K562 (cell line): ENCODE results near the gene PSG2. TPM values are rescaled to one million over a fixed set of nuclear protein-coding genes. Genes with fewer than 3 reads are reported as not detected.
"Not testable (repeated sequence)": the region's sequence is repeated elsewhere in the genome, so short reads cannot be mapped to it uniquely, and the experiment has no call there.

Source experiments
- ATAC-seq: fragments of 200-7000 bp; cut with Tn5 transposase; 3 replicates; pipeline ENCODE4 v1.9.1; 2020; ENCODE audit warnings: moderate library complexity
- BruUV-seq: library from RNA; stranded (reverse); fragments of 400-500 nt; replicated peaks from 2 replicates; lab custom pipeline; 2021; lab: Mats Ljungman, UMichigan
- CTCF ChIA-PET: fragments of 300-600 bp; formaldehyde crosslinking; extraction: SDS; loops from one replicate; lab custom pipeline; 2021; ENCODE audit warnings: low intra/inter-chr PET ratio; lab: Yijun Ruan, JAX
- POLR2A ChIA-PET: fragments of 300-600, 350-650 bp; sonication (Branson Sonifier 250); formaldehyde crosslinking; extraction: SDS; loops from one replicate; lab custom pipeline; 2021; ENCODE audit warnings: antibody characterized with exemption, inconsistent platforms; lab: Yijun Ruan, JAX
- DNase-seq, 4 experiments: peaks; one replicate each; pipeline versions ENCODE4 v3.0.0 to v3.0.0-alpha.2; 2011 to 2018; ENCODE audit warnings: low spot score in 3 of 4, mixed read lengths in 3 of 4; ENCODE audit errors: extremely low read depth in 1 of 4
- FAIRE-seq: peaks from 2 replicates; lab custom pipeline; 2011; peaks lifted over from hg19 to GRCh38; lab: Jason Lieb, UNC
- H2AFZ ChIP-seq: 2 replicates; pipeline ENCODE4 v1.6.0; 2011; ENCODE audit warnings: low read depth, low read length, control low read depth, inconsistent platforms
- H3K27ac ChIP-seq: fragments of 200-600 bp; 3 replicates; pipeline ENCODE4 v1.8.0; 2011; ENCODE audit warnings: low read depth, mild to moderate bottlenecking, control low read depth, inconsistent platforms, low read length, moderate library complexity, mixed read lengths; ENCODE audit errors: extremely low read depth
- H3K27me3 ChIP-seq, 2 experiments: fragments of 300-600 bp in 1 of 2; 2 replicates in 1 of 2; 3 replicates in 1 of 2; pipeline versions ENCODE4 v1.6.0 to v1.8.0; 2011; ENCODE audit warnings: inconsistent platforms in 2 of 2, low read length in 2 of 2, mild to moderate bottlenecking in 1 of 2, mixed read lengths in 1 of 2, moderate library complexity in 1 of 2; ENCODE audit not compliant: control insufficient read depth in 2 of 2, insufficient read depth in 2 of 2
- H3K36me3 ChIP-seq: fragments of 300-600 bp; 3 replicates; pipeline ENCODE4 v1.8.0; 2011; ENCODE audit warnings: mild to moderate bottlenecking, low read length, inconsistent platforms; ENCODE audit not compliant: control insufficient read depth, insufficient read depth
- H3K4me1 ChIP-seq, 2 experiments: fragments of 200-600 bp in 1 of 2; replicated peaks in 1 of 2; 2 replicates in 1 of 2; 3 replicates in 1 of 2; pipeline versions ENCODE4 v1.5.1 to v1.8.0; 2011; ENCODE audit warnings: inconsistent platforms in 2 of 2, low read length in 2 of 2, mild to moderate bottlenecking in 1 of 2, mixed read lengths in 1 of 2, moderate library complexity in 1 of 2; ENCODE audit not compliant: control insufficient read depth in 2 of 2, insufficient read depth in 2 of 2
- H3K4me2 ChIP-seq: 2 replicates; pipeline ENCODE4 v1.6.1; 2011; ENCODE audit warnings: low read length, control low read depth, inconsistent platforms, mixed read lengths; ENCODE audit not compliant: insufficient read depth
- H3K4me3 ChIP-seq: fragments of 200-600 bp; sonication (generic), shearing (Covaris generic); 2 replicates; pipeline ENCODE4 v1.5.1; 2016; ENCODE audit warnings: control low read depth, inconsistent platforms
- H3K79me2 ChIP-seq: fragments of 200-600 bp; 3 replicates; pipeline ENCODE4 v1.8.0; 2011; ENCODE audit warnings: low read length, inconsistent platforms; ENCODE audit not compliant: control insufficient read depth, insufficient read depth
- H3K9ac ChIP-seq, 2 experiments: 2 replicates each; pipeline versions ENCODE4 v1.6.0 to v1.6.1; 2011; ENCODE audit warnings: low read depth in 2 of 2, low read length in 2 of 2, control low read depth in 1 of 2, inconsistent platforms in 1 of 2, mild to moderate bottlenecking in 1 of 2, mixed read lengths in 1 of 2; ENCODE audit not compliant: insufficient read depth in 1 of 2
- H3K9me1 ChIP-seq: one replicate; pipeline ENCODE4 v1.6.0; 2011; ENCODE audit warnings: inconsistent platforms, mild to moderate bottlenecking, low read length, moderate library complexity; ENCODE audit not compliant: control insufficient read depth, insufficient read depth
- H3K9me3 ChIP-seq: replicated peaks from 2 replicates; pipeline ENCODE4 v1.5.1; 2011; ENCODE audit warnings: low read depth, low read length, inconsistent platforms; ENCODE audit not compliant: control insufficient read depth, insufficient read depth
- H4K20me1 ChIP-seq: replicated peaks from 2 replicates; pipeline ENCODE4 v1.6.1; 2011; ENCODE audit warnings: low read length, inconsistent platforms, mixed read lengths; ENCODE audit not compliant: control insufficient read depth, insufficient read depth
- CTCF ChIP-seq, 3 experiments: IDR thresholded peaks in 2 of 3; conservative IDR thresholded peaks in 1 of 3; 2 replicates each; pipeline ENCODE4 v1.5.1; 2011 to 2012; ENCODE audit warnings: low read length in 3 of 3, mild to moderate bottlenecking in 3 of 3, control low read depth in 2 of 3, improper control_type of control experiment in 1 of 3, inconsistent platforms in 1 of 3, low read depth in 1 of 3, mixed read lengths in 1 of 3, moderate library complexity in 1 of 3; ENCODE audit not compliant: insufficient read depth in 2 of 3
- WGBS: fragments of 100-300 bp; shearing (Covaris generic); methylation state at CpG from one replicate; pipeline ENCODE4 v1.1.6; 2016; ENCODE audit warnings: low coverage, mixed read lengths; ENCODE audit not compliant: insufficient coverage; ENCODE audit errors: missing lambda C conversion rate; 5-methylcytosine and 5-hydroxymethylcytosine counted together
- in situ Hi-C: fragments of 300-500 bp; cut with MboI; formaldehyde crosslinking; loops from 4 replicates; pipeline ENCODE4 v1.15.0; 2018; ENCODE audit warnings: inconsistent platforms, mixed read lengths
- intact Hi-C: fragments of 100-400 bp; cut with micrococcal nuclease; formaldehyde crosslinking; loops from 2 replicates; pipeline ENCODE4 v1.14.2; 2022
- polyA plus RNA-seq, 8 experiments: library from polyadenylated mRNA; depleted of rRNA in 4 of 8; stranded (reverse) in 5 of 8; unstranded in 3 of 8; fragments of >200 nt; fragmentation: Nextera tagmentation in 2 of 8; fragmentation: Illumina TruSeq in 1 of 8; extraction: Ambion mirVana in 2 of 8; extraction: Trizol in 1 of 8; gene quantifications; 2 replicates each; pipeline versions ENCODE4 v1.2.1 to v1.2.3, GENCODE V29; 2011 to 2014; ENCODE audit warnings: inconsistent platforms in 1 of 8, missing spikeins in 1 of 8
- total RNA-seq, 7 experiments: library from RNA; depleted of rRNA in 6 of 7; stranded (reverse); fragments of >200 nt in 6 of 7; fragmentation: Illumina TruSeq in 2 of 7; extraction: Trizol in 2 of 7; gene quantifications; 2 replicates each; pipeline versions ENCODE4 v1.2.1 to v1.2.3, GENCODE V29; 2011 to 2021; ENCODE audit warnings: low replicate concordance in 1 of 7

The PSG2 gene
- total and polyA plus RNA-seq, 9 of the 15 experiments (the other 6 are each of a cell fraction or from before 2014, with no cell fraction given): not detected

- H3K4me3 ChIP-seq, H3K4me2 ChIP-seq, H2AFZ ChIP-seq, in situ Hi-C loops, ATAC-seq, CTCF ChIA-PET, H4K20me1 ChIP-seq, H3K9me1 ChIP-seq, H3K9me3 ChIP-seq, H3K27ac ChIP-seq, H3K4me1 ChIP-seq, intact Hi-C loops, H3K79me2 ChIP-seq, BruUV-seq, POLR2A ChIA-PET, H3K27me3 ChIP-seq, H3K36me3 ChIP-seq, H3K9ac ChIP-seq: not testable (repeated sequence)
- WGBS: 0% methylated on average over 9 of the region's 10 CpGs
- DNase-seq (peak; percentile 4 to 14 (median 12)), FAIRE-seq (peak; percentile 15)
- peak; percentile 58 to 72 (median 64) for TF ChIP-seq CTCF (IDR thresholded peaks at IDR 0.05 in 2 of 3, conservative IDR thresholded peaks at IDR 0.05 in 1 of 3; ENCODE audit: insufficient read depth in 2 of 3, low read depth in 1 of 3, low read length in 3 of 3)
These were observed 54.5 kb downstream of the PSG2 start for GRCh38 chr19:43027985-43028384.

- FAIRE-seq, DNase-seq, H3K36me3 ChIP-seq, H3K79me2 ChIP-seq, H3K27me3 ChIP-seq, H3K4me1 ChIP-seq, H2AFZ ChIP-seq, in situ Hi-C loops, H4K20me1 ChIP-seq, intact Hi-C loops, H3K9me1 ChIP-seq, H3K9me3 ChIP-seq, CTCF ChIA-PET, BruUV-seq, H3K4me3 ChIP-seq, H3K4me2 ChIP-seq, H3K27ac ChIP-seq, ATAC-seq, H3K9ac ChIP-seq: not testable (repeated sequence)
- POLR2A ChIA-PET: interaction anchor here (0.6 kb wide), 1 partner anchor 1485 kb away, joined by 4 read pairs; no protein-coding TSS in a partner anchor
- 0% methylated on average over 6 of the region's 8 CpGs for WGBS
These were observed 55.4 kb downstream of the PSG2 start for GRCh38 chr19:43027061-43027460.

GRCh38 chr19:43026369-43026768 lies 56.1 kb downstream of the PSG2 start, which contains the start of gene PSG11:
Gene PSG11 (minus strand): TSS chr19:43026469. CDS start chr19:43026372, 97 bp downstream.
- H4K20me1 ChIP-seq, H3K27me3 ChIP-seq, in situ Hi-C loops, H3K9me3 ChIP-seq, ATAC-seq, H3K36me3 ChIP-seq, FAIRE-seq, H3K79me2 ChIP-seq, H3K9me1 ChIP-seq, H2AFZ ChIP-seq, intact Hi-C loops, H3K9ac ChIP-seq, H3K4me2 ChIP-seq, DNase-seq, H3K4me1 ChIP-seq, H3K27ac ChIP-seq, BruUV-seq, CTCF ChIA-PET, H3K4me3 ChIP-seq: not testable (repeated sequence)
- 2% methylated on average over 6 of the region's 6 CpGs for WGBS
- POLR2A ChIA-PET: interaction anchor here (0.6 kb wide), 1 partner anchor 1484 kb away, joined by 4 read pairs; no protein-coding TSS in a partner anchor
